K562 (cell line): Measurements from ENCODE around the gene NAXE. TPM values are rescaled to one million over a fixed set of nuclear protein-coding genes. Genes with fewer than 3 reads are reported as not detected.
A peak's percentile ranks its signal among the peaks of the same experiment; 100 is the strongest.

Experiments
- ATAC-seq: fragments of 200-7000 bp; cut with Tn5 transposase; 3 replicates; pipeline ENCODE4 v1.9.1; 2020; ENCODE audit warnings: moderate library complexity
- BruUV-seq: library from RNA; stranded (reverse); fragments of 400-500 nt; replicated peaks from 2 replicates; lab custom pipeline; 2021; lab: Mats Ljungman, UMichigan
- CTCF ChIA-PET: fragments of 300-600 bp; formaldehyde crosslinking; extraction: SDS; loops from one replicate; lab custom pipeline; 2021; ENCODE audit warnings: low intra/inter-chr PET ratio; lab: Yijun Ruan, JAX
- POLR2A ChIA-PET: fragments of 300-600, 350-650 bp; sonication (Branson Sonifier 250); formaldehyde crosslinking; extraction: SDS; loops from one replicate; lab custom pipeline; 2021; ENCODE audit warnings: antibody characterized with exemption, inconsistent platforms; lab: Yijun Ruan, JAX
- DNase-seq, 4 experiments: peaks; one replicate each; pipeline versions ENCODE4 v3.0.0 to v3.0.0-alpha.2; 2011 to 2018; ENCODE audit warnings: low spot score in 3 of 4, mixed read lengths in 3 of 4; ENCODE audit errors: extremely low read depth in 1 of 4
- FAIRE-seq: peaks from 2 replicates; lab custom pipeline; 2011; peaks lifted over from hg19 to GRCh38; lab: Jason Lieb, UNC
- H2AFZ ChIP-seq: 2 replicates; pipeline ENCODE4 v1.6.0; 2011; ENCODE audit warnings: low read depth, low read length, control low read depth, inconsistent platforms
- H3K27ac ChIP-seq: fragments of 200-600 bp; 3 replicates; pipeline ENCODE4 v1.8.0; 2011; ENCODE audit warnings: low read depth, mild to moderate bottlenecking, control low read depth, inconsistent platforms, low read length, moderate library complexity, mixed read lengths; ENCODE audit errors: extremely low read depth
- H3K27me3 ChIP-seq, 2 experiments: fragments of 300-600 bp in 1 of 2; 2 replicates in 1 of 2; 3 replicates in 1 of 2; pipeline versions ENCODE4 v1.6.0 to v1.8.0; 2011; ENCODE audit warnings: inconsistent platforms in 2 of 2, low read length in 2 of 2, mild to moderate bottlenecking in 1 of 2, mixed read lengths in 1 of 2, moderate library complexity in 1 of 2; ENCODE audit not compliant: control insufficient read depth in 2 of 2, insufficient read depth in 2 of 2
- H3K36me3 ChIP-seq: fragments of 300-600 bp; 3 replicates; pipeline ENCODE4 v1.8.0; 2011; ENCODE audit warnings: mild to moderate bottlenecking, low read length, inconsistent platforms; ENCODE audit not compliant: control insufficient read depth, insufficient read depth
- H3K4me1 ChIP-seq, 2 experiments: fragments of 200-600 bp in 1 of 2; replicated peaks in 1 of 2; 2 replicates in 1 of 2; 3 replicates in 1 of 2; pipeline versions ENCODE4 v1.5.1 to v1.8.0; 2011; ENCODE audit warnings: inconsistent platforms in 2 of 2, low read length in 2 of 2, mild to moderate bottlenecking in 1 of 2, mixed read lengths in 1 of 2, moderate library complexity in 1 of 2; ENCODE audit not compliant: control insufficient read depth in 2 of 2, insufficient read depth in 2 of 2
- H3K4me2 ChIP-seq: 2 replicates; pipeline ENCODE4 v1.6.1; 2011; ENCODE audit warnings: low read length, control low read depth, inconsistent platforms, mixed read lengths; ENCODE audit not compliant: insufficient read depth
- H3K4me3 ChIP-seq: fragments of 200-600 bp; sonication (generic), shearing (Covaris generic); 2 replicates; pipeline ENCODE4 v1.5.1; 2016; ENCODE audit warnings: control low read depth, inconsistent platforms
- H3K79me2 ChIP-seq: fragments of 200-600 bp; 3 replicates; pipeline ENCODE4 v1.8.0; 2011; ENCODE audit warnings: low read length, inconsistent platforms; ENCODE audit not compliant: control insufficient read depth, insufficient read depth
- H3K9ac ChIP-seq, 2 experiments: 2 replicates each; pipeline versions ENCODE4 v1.6.0 to v1.6.1; 2011; ENCODE audit warnings: low read depth in 2 of 2, low read length in 2 of 2, control low read depth in 1 of 2, inconsistent platforms in 1 of 2, mild to moderate bottlenecking in 1 of 2, mixed read lengths in 1 of 2; ENCODE audit not compliant: insufficient read depth in 1 of 2
- H3K9me1 ChIP-seq: one replicate; pipeline ENCODE4 v1.6.0; 2011; ENCODE audit warnings: inconsistent platforms, mild to moderate bottlenecking, low read length, moderate library complexity; ENCODE audit not compliant: control insufficient read depth, insufficient read depth
- H3K9me3 ChIP-seq: replicated peaks from 2 replicates; pipeline ENCODE4 v1.5.1; 2011; ENCODE audit warnings: low read depth, low read length, inconsistent platforms; ENCODE audit not compliant: control insufficient read depth, insufficient read depth
- H4K20me1 ChIP-seq: replicated peaks from 2 replicates; pipeline ENCODE4 v1.6.1; 2011; ENCODE audit warnings: low read length, inconsistent platforms, mixed read lengths; ENCODE audit not compliant: control insufficient read depth, insufficient read depth
- ARID1B ChIP-seq: fragments of 450-650 bp; IDR thresholded peaks from 2 replicates; pipeline ENCODE4 v1.6.1; 2016; ENCODE audit warnings: antibody characterized with exemption, mild to moderate bottlenecking, inconsistent platforms
- CBFA2T2 ChIP-seq: fragments of 450-650 bp; conservative IDR thresholded peaks from 2 replicates; pipeline ENCODE4 v1.6.1; 2017; ENCODE audit warnings: mild to moderate bottlenecking
- CBFA2T3 ChIP-seq: fragments of 450-650 bp; IDR thresholded peaks from 2 replicates; pipeline ENCODE4 v1.6.1; 2017
- FOXA3 ChIP-seq, 2 experiments: fragments of 450-650 bp in 1 of 2; sonication (generic) in 1 of 2; formaldehyde crosslinking; IDR thresholded peaks in 1 of 2; conservative IDR thresholded peaks in 1 of 2; 2 replicates each; pipeline versions ENCODE4 v1.4.0 to v1.8.0; 2020 to 2022; ENCODE audit warnings: mild to moderate bottlenecking in 2 of 2, missing genetic modification reagents in 1 of 2
- GABPB2 ChIP-seq: fragments of 250-450 bp; sonication (Bioruptor Pico); conservative IDR thresholded peaks from 2 replicates; pipeline ENCODE4 v1.5.1; 2021; ENCODE audit warnings: mild to moderate bottlenecking
- KHSRP ChIP-seq: fragments of 450-650 bp; IDR thresholded peaks from 2 replicates; pipeline ENCODE4 v1.6.1; 2017
- NFATC3 ChIP-seq: fragments of 450-650 bp; IDR thresholded peaks from 2 replicates; pipeline ENCODE4 v1.6.1; 2017; ENCODE audit warnings: mild to moderate bottlenecking
- PTTG1 ChIP-seq: fragments of 450-650 bp; IDR thresholded peaks from 2 replicates; pipeline ENCODE4 v1.6.1; 2016; ENCODE audit warnings: low read depth, mild to moderate bottlenecking, missing genetic modification characterization, missing compliant biosample characterization
- RBBP5 ChIP-seq: fragments of 200-600 bp; sonication (generic); IDR thresholded peaks from 2 replicates; pipeline ENCODE4 v1.6.1; 2012; ENCODE audit warnings: borderline replicate concordance, mild to moderate bottlenecking, low read length, control low read depth, inconsistent platforms; ENCODE audit not compliant: insufficient read depth, poor library complexity, severe bottlenecking
- SETDB1 ChIP-seq: IDR thresholded peaks from one replicate; pipeline ENCODE4 v1.6.1; 2012; ENCODE audit warnings: low read length, control low read depth, inconsistent platforms
- SNRNP70 ChIP-seq: fragments of 200-400 bp; formaldehyde crosslinking; optimal IDR thresholded peaks from 2 replicates; pipeline ENCODE3; 2017; ENCODE audit warnings: low read depth, low read length
- SRF ChIP-seq, 2 experiments: fragments of 250-450, 450-650 bp in 1 of 2; sonication (Bioruptor Pico) in 1 of 2; sonication (generic) in 1 of 2; formaldehyde crosslinking; IDR thresholded peaks; 2 replicates each; pipeline versions ENCODE4 v1.5.0 to v1.5.1; 2020 to 2022; ENCODE audit warnings: mild to moderate bottlenecking in 1 of 2, missing genetic modification reagents in 1 of 2
- WGBS: fragments of 100-300 bp; shearing (Covaris generic); methylation state at CpG from one replicate; pipeline ENCODE4 v1.1.6; 2016; ENCODE audit warnings: low coverage, mixed read lengths; ENCODE audit not compliant: insufficient coverage; ENCODE audit errors: missing lambda C conversion rate; 5-methylcytosine and 5-hydroxymethylcytosine counted together
- in situ Hi-C: fragments of 300-500 bp; cut with MboI; formaldehyde crosslinking; loops from 4 replicates; pipeline ENCODE4 v1.15.0; 2018; ENCODE audit warnings: inconsistent platforms, mixed read lengths
- intact Hi-C: fragments of 100-400 bp; cut with micrococcal nuclease; formaldehyde crosslinking; loops from 2 replicates; pipeline ENCODE4 v1.14.2; 2022
- polyA plus RNA-seq, 8 experiments: library from polyadenylated mRNA; depleted of rRNA in 4 of 8; stranded (reverse) in 5 of 8; unstranded in 3 of 8; fragments of >200 nt; fragmentation: Nextera tagmentation in 2 of 8; fragmentation: Illumina TruSeq in 1 of 8; extraction: Ambion mirVana in 2 of 8; extraction: Trizol in 1 of 8; gene quantifications; 2 replicates each; pipeline versions ENCODE4 v1.2.1 to v1.2.3, GENCODE V29; 2011 to 2014; ENCODE audit warnings: inconsistent platforms in 1 of 8, missing spikeins in 1 of 8
- total RNA-seq, 7 experiments: library from RNA; depleted of rRNA in 6 of 7; stranded (reverse); fragments of >200 nt in 6 of 7; fragmentation: Illumina TruSeq in 2 of 7; extraction: Trizol in 2 of 7; gene quantifications; 2 replicates each; pipeline versions ENCODE4 v1.2.1 to v1.2.3, GENCODE V29; 2011 to 2021; ENCODE audit warnings: low replicate concordance in 1 of 7
- TF ChIP-seq, protein P1 (sequence below): fragments of 450-650 bp; IDR thresholded peaks from 2 replicates; pipeline ENCODE4 v1.6.1; 2017; ENCODE audit warnings: mild to moderate bottlenecking, moderate library complexity

Gene NAXE
- total and polyA plus RNA-seq, 9 of the 15 experiments (the other 6 are each of a cell fraction or from before 2014, with no cell fraction given): 27.3 to 137 (median 90.0) TPM

DNA sequence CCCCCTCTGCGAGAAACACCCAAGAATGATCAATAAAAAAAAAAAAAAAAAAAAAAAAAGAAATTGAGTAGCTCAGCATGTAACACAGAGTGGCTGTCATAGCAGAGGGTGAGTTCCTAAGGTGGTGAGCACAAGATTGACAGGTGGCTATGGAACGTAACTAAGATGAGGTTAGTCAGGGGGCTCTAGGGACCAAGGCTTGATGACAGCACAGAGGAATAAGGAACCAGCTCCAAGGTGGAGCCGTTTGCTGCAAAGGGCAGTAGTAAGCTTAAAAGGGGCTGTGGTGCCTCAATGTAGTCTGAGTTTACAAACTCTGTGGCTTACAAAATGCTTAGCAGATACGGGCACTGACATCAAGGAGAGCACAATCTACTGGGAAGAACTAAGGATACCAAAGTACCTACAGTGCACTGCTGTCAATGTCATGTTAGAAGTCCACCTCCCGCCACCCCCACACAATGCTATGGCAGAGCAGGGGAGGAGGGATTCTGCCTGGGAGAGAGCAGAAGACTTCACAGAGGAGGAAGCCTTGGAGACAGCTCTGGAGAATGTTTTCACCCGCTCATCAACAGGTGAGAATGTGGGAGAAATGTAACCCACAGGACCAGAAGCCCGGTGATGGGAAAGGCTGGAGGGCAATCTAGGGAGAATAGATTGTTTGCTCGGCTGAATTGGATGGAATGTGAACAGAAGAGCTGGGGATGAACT is 32.3 kb upstream of the NAXE start:
- WGBS: 73% methylated on average over 7 of the region's 8 CpGs
- Histone ChIP-seq H3K27ac (no peak overlapping the region), H3K9me3 (no peaks in the 10 kb centered on the region), H3K36me3 (peaks cover 50% of the 10 kb centered on the region), H4K20me1 (no peaks in the 10 kb centered on the region; the same call in 1 of the 2 replicates), H2AFZ (no peak overlapping the region), H3K27me3 (no peaks in the 10 kb centered on the region), H3K4me1 (peaks cover 0 to 2% of the 10 kb centered on the region in 2 experiments; a peak in 1 of 5 replicates), H3K4me3 (no peak overlapping the region), H3K79me2 (no peaks in the 10 kb centered on the region), H3K9me1 (no peaks in the 10 kb centered on the region), H3K9ac (no peak overlapping the region), H3K4me2 (no peak overlapping the region)
- DNase-seq (no peak), ATAC-seq (no peak), FAIRE-seq (no peak)
- intact Hi-C loops: no loop called here
- BruUV-seq: no TSS peak
- ChIA-PET CTCF (no interaction called here), POLR2A (interaction anchor here (0.5 to 1.6 kb wide), 4 partner anchors 9 to 135 kb away, joined by 3 to 4 read pairs (median 3); no protein-coding TSS in a partner anchor)
- in situ Hi-C loops: no loop called here
- no peak for TF ChIP-seq GABPB2 (CRISPR knock-in tag)

DNA sequence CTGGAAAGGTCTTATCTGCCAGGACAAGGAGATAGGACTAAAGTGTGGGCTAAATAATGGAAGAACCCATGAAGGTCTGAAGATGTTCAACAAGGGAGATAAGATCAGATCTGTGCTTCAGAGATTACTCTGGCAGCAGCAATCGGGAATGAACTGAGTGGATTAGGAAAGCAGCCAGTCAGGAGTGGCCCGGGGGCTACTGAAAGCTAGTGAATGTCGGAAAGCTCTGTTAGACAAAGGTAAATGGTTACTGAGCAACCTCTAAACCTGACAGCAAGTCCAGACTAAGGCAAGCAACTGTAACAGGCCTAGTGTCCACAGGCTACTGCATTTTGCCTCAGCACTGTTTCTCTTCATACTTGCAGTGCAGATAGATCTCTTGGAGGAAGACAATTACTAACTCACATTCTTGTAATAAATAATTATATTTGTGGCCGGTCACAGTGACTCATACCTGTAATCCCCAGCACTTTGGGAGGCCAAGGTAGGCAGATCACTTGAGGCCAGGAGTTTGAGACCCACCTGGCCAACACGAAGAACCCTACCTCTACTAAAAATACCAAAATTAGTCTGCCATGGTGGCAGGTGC is 31.7 kb upstream of the NAXE start:
- ATAC-seq: no peak; the same call in 2 of the 3 replicates
- H3K27me3 ChIP-seq: no peaks in the 10 kb centered on the region
- no peaks in the 10 kb centered on the region for H3K9me3 ChIP-seq
- CTCF ChIA-PET: no interaction called here
- H3K9me1 ChIP-seq: no peaks in the 10 kb centered on the region
- peak; percentile 73 for FAIRE-seq
- in situ Hi-C loops: no loop called here
- WGBS: 29% methylated on average over 5 of the region's 5 CpGs
- peaks cover 46% of the 10 kb centered on the region for H3K36me3 ChIP-seq
- BruUV-seq: no TSS peak
- H2AFZ ChIP-seq: no peak overlapping the region
- H4K20me1 ChIP-seq: no peaks in the 10 kb centered on the region; the same call in 1 of the 2 replicates
- H3K9ac ChIP-seq: no peak overlapping the region
- POLR2A ChIA-PET: interaction anchor here (0.5 to 1.6 kb wide), 4 partner anchors 9 to 136 kb away, joined by 3 to 4 read pairs (median 3); no protein-coding TSS in a partner anchor
- H3K4me1 ChIP-seq: peaks cover 0 to 2% of the 10 kb centered on the region in 2 experiments; a peak in 1 of 5 replicates
- no peak overlapping the region for H3K27ac ChIP-seq
- no peak overlapping the region for H3K4me3 ChIP-seq
- no peaks in the 10 kb centered on the region for H3K79me2 ChIP-seq
- no peak overlapping the region for H3K4me2 ChIP-seq
- DNase-seq: peak in 1 of 4 experiments; percentile 12
- intact Hi-C loops: no loop called here
- TF ChIP-seq SETDB1 (no peak), NFATC3 (no peak), SRF (CRISPR knock-in tag; IDR thresholded peaks at IDR 0.05) (no peak), FOXA3 (CRISPR knock-in tag; conservative IDR thresholded peaks at IDR 0.05 in 1 of 2, IDR thresholded peaks at IDR 0.05 in 1 of 2) (no peak), ARID1B (0 out of 2 replicates have a peak, but pooled peaks have one; percentile 37), CBFA2T3 (peak; percentile 50; the same call in 1 of the 2 replicates), RBBP5 (no peak), SNRNP70 (no peak), CBFA2T2 (0 out of 2 replicates have a peak, but pooled peaks have one; percentile 13), PTTG1 (no peak), KHSRP (no peak)
- TF ChIP-seq, protein P1, sequence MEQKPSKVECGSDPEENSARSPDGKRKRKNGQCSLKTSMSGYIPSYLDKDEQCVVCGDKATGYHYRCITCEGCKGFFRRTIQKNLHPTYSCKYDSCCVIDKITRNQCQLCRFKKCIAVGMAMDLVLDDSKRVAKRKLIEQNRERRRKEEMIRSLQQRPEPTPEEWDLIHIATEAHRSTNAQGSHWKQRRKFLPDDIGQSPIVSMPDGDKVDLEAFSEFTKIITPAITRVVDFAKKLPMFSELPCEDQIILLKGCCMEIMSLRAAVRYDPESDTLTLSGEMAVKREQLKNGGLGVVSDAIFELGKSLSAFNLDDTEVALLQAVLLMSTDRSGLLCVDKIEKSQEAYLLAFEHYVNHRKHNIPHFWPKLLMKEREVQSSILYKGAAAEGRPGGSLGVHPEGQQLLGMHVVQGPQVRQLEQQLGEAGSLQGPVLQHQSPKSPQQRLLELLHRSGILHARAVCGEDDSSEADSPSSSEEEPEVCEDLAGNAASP: no peak
